Peyer's patch (tissue), 4 donors: ENCODE data around the gene C10orf67.

Experiments used
- CTCF ChIP-seq, 6 experiments: fragments of 450-650 bp in 4 of 6; fragments of 200-600 bp in 2 of 6; sonication (generic) in 1 of 6; IDR thresholded peaks; one replicate each; pipeline ENCODE4 v1.5.1; 2017 to 2019; ENCODE audit warnings: antibody characterized with exemption in 6 of 6, mild to moderate bottlenecking in 3 of 6, moderate library complexity in 1 of 6
- POLR2A ChIP-seq, 2 donors: fragments of 450-650 bp; IDR thresholded peaks; one replicate each; pipeline ENCODE4 v1.5.1; 2017; ENCODE audit warnings: antibody characterized with exemption in 2 of 2, mild to moderate bottlenecking in 2 of 2, moderate library complexity in 2 of 2

- TF ChIP-seq CTCF (IDR thresholded peaks at IDR 0.05) = no peak
- no peak for TF ChIP-seq POLR2A (IDR thresholded peaks at IDR 0.05)
Measured at GRCh38 chr10:23316406-23316805, 28.2 kb downstream of the C10orf67 start.
